ENCODE data around the gene NDUFA12.

NDUFA12 gene

GRCh38 chr12:94977766-94978468, 25.6 kb downstream of the NDUFA12 start:
- Histone ChIP-seq H3K4me1 (ENCODE audit: low read depth, poor library complexity, severe bottlenecking) (no peaks in the 10 kb centered on the region), H3K4me3 (IDR thresholded peaks at IDR 0.05; ENCODE audit: insufficient read depth, low read depth, low read length) (no peak overlapping the region), H4K20me1 (ENCODE audit: insufficient read depth) (no peaks in the 10 kb centered on the region), H3K4me2 (no peak overlapping the region), H3K9ac (no peak overlapping the region), H3K27me3 (ENCODE audit: insufficient read depth, low read depth) (no peaks in the 10 kb centered on the region), H3K27ac (no peak overlapping the region), H3K79me2 (ENCODE audit: insufficient read depth, low read depth) (peaks cover 5% of the 10 kb centered on the region; the same call in 1 of the 2 replicates), H2AFZ (ENCODE audit: low read depth) (no peak overlapping the region), H3K36me3 (ENCODE audit: insufficient read depth) (no peaks in the 10 kb centered on the region)
- TF ChIP-seq CTCF (conservative IDR thresholded peaks at IDR 0.05; ENCODE audit: low read depth, low read length), result no peak

- Histone ChIP-seq H3K27ac (no peak overlapping the region), H2AFZ (ENCODE audit: low read depth) (no peak overlapping the region), H3K4me2 (no peak overlapping the region), H3K79me2 (ENCODE audit: insufficient read depth, low read depth) (peaks cover 5% of the 10 kb centered on the region; the same call in 1 of the 2 replicates), H3K4me1 (ENCODE audit: low read depth, poor library complexity, severe bottlenecking) (no peaks in the 10 kb centered on the region), H3K27me3 (ENCODE audit: insufficient read depth, low read depth) (no peaks in the 10 kb centered on the region), H3K9ac (no peak overlapping the region), H4K20me1 (ENCODE audit: insufficient read depth) (no peaks in the 10 kb centered on the region), H3K36me3 (ENCODE audit: insufficient read depth) (no peaks in the 10 kb centered on the region), H3K4me3 (IDR thresholded peaks at IDR 0.05; ENCODE audit: insufficient read depth, low read depth, low read length) (no peak overlapping the region)
- TF ChIP-seq CTCF (conservative IDR thresholded peaks at IDR 0.05; ENCODE audit: low read depth, low read length), result no peak
These were observed 30.3 kb downstream of the NDUFA12 start for GRCh38 chr12:94973221-94973620.

- H3K79me2 ChIP-seq (ENCODE audit: insufficient read depth, low read depth), result peaks cover 5% of the 10 kb centered on the region; the same call in 1 of the 2 replicates
- H3K27me3 ChIP-seq (ENCODE audit: insufficient read depth, low read depth), result no peaks in the 10 kb centered on the region
- no peaks in the 10 kb centered on the region for H4K20me1 ChIP-seq (ENCODE audit: insufficient read depth)
- no peak overlapping the region for H3K27ac ChIP-seq
- TF ChIP-seq CTCF (conservative IDR thresholded peaks at IDR 0.05; ENCODE audit: low read depth, low read length), result no peak
- H3K4me3 ChIP-seq (IDR thresholded peaks at IDR 0.05; ENCODE audit: insufficient read depth, low read depth, low read length), result no peak overlapping the region
- no peaks in the 10 kb centered on the region for H3K36me3 ChIP-seq (ENCODE audit: insufficient read depth)
- no peak overlapping the region for H2AFZ ChIP-seq (ENCODE audit: low read depth)
- no peak overlapping the region for H3K9ac ChIP-seq
- H3K4me1 ChIP-seq (ENCODE audit: low read depth, poor library complexity, severe bottlenecking), result no peaks in the 10 kb centered on the region
- no peak overlapping the region for H3K4me2 ChIP-seq
These were observed 30.7 kb downstream of the NDUFA12 start for GRCh38 chr12:94972795-94973194.

- H3K27me3 ChIP-seq (ENCODE audit: insufficient read depth, low read depth), result no peaks in the 10 kb centered on the region
- peaks cover 5% of the 10 kb centered on the region; the same call in 1 of the 2 replicates for H3K79me2 ChIP-seq (ENCODE audit: insufficient read depth, low read depth)
- no peak for TF ChIP-seq CTCF (conservative IDR thresholded peaks at IDR 0.05; ENCODE audit: low read depth, low read length)
- no peaks in the 10 kb centered on the region for H3K4me1 ChIP-seq (ENCODE audit: low read depth, poor library complexity, severe bottlenecking)
- H2AFZ ChIP-seq (ENCODE audit: low read depth), result no peak overlapping the region
- H3K9ac ChIP-seq, result no peak overlapping the region
- H3K27ac ChIP-seq, result no peak overlapping the region
- no peaks in the 10 kb centered on the region for H4K20me1 ChIP-seq (ENCODE audit: insufficient read depth)
- no peak overlapping the region for H3K4me2 ChIP-seq
- H3K36me3 ChIP-seq (ENCODE audit: insufficient read depth), result no peaks in the 10 kb centered on the region
- H3K4me3 ChIP-seq (IDR thresholded peaks at IDR 0.05; ENCODE audit: insufficient read depth, low read depth, low read length), result no peak overlapping the region
These were observed 31.6 kb downstream of the NDUFA12 start for GRCh38 chr12:94971923-94972322.

All from KMS-11 (cell line).